Activated naive CD4-positive, alpha-beta T cell treated with anti-CD3 and anti-CD28 coated beads for 36 hours (primary cell): Measurements from ENCODE around the gene DENND6B. TPM values are rescaled to one million over a fixed set of nuclear protein-coding genes. Genes with fewer than 3 reads are reported as not detected.

Experiments
- CTCF ChIA-PET: fragments of 350-600 bp; sonication (Branson Sonifier 250); formaldehyde crosslinking; loops from one replicate; lab custom pipeline; 2021; ENCODE audit warnings: antibody characterized with exemption; lab: Charles Lee
- DNase-seq: peaks from one replicate; pipeline ENCODE4 v3.0.0-alpha.2; 2020
- H3K27ac Mint-ChIP-seq: one replicate; pipeline ENCODE4 v1.8.0; 2021; ENCODE audit warnings: mild to moderate bottlenecking, mixed read lengths
- H3K27me3 Mint-ChIP-seq: one replicate; pipeline ENCODE4 v1.8.0; 2021; ENCODE audit warnings: low read depth, mixed read lengths
- H3K36me3 Mint-ChIP-seq: one replicate; pipeline ENCODE4 v1.8.0; 2021; ENCODE audit warnings: low read depth, mixed read lengths
- H3K4me1 Mint-ChIP-seq: one replicate; pipeline ENCODE4 v1.8.0; 2021; ENCODE audit warnings: low read depth, mixed read lengths
- H3K4me3 Mint-ChIP-seq: one replicate; pipeline ENCODE4 v1.8.0; 2021; ENCODE audit warnings: mild to moderate bottlenecking, moderate library complexity, mixed read lengths
- H3K9me3 Mint-ChIP-seq: one replicate; pipeline ENCODE4 v1.8.0; 2021; ENCODE audit warnings: mixed read lengths
- intact Hi-C: fragments of 100-400 bp; cut with micrococcal nuclease; formaldehyde crosslinking; loops from one replicate; pipeline ENCODE4 v1.15.1; 2023
- total RNA-seq, 2 experiments: library from RNA; stranded (reverse); gene quantifications; one replicate each; pipeline ENCODE4 v1.2.3, GENCODE V29; 2021

Gene DENND6B
- total RNA-seq, 2 experiments from 2014 or later, result 1.8 to 2.1 TPM

GRCh38 chr22:50311606-50312351 lies 15.0 kb downstream of the DENND6B start:
- H3K27me3 Mint-ChIP-seq, result peaks cover 3% of the 10 kb centered on the region
- H3K36me3 Mint-ChIP-seq, result no peaks in the 10 kb centered on the region
- H3K9me3 Mint-ChIP-seq, result no peaks in the 10 kb centered on the region
- DNase-seq, result no peak
- peaks cover 17% of the 10 kb centered on the region for H3K4me1 Mint-ChIP-seq
- CTCF ChIA-PET, result no interaction called here
- intact Hi-C loops, result loop anchor here (5.0 kb wide), 1 partner anchor 39 kb away; the partner anchor contains the start of gene MAPK11
- no peak overlapping the region for H3K4me3 Mint-ChIP-seq
- H3K27ac Mint-ChIP-seq, result no peak overlapping the region

GRCh38 chr22:50310949-50311444 lies 15.8 kb downstream of the DENND6B start:
- intact Hi-C loops, result loop anchor here (5.0 kb wide), 1 partner anchor 39 kb away; the partner anchor contains the start of gene MAPK11
- Mint-ChIP-seq H3K4me1 (peaks cover 21% of the 10 kb centered on the region), H3K4me3 (no peak overlapping the region), H3K27me3 (peaks cover 7% of the 10 kb centered on the region), H3K36me3 (no peaks in the 10 kb centered on the region), H3K27ac (no peak overlapping the region), H3K9me3 (no peaks in the 10 kb centered on the region)
- no peak for DNase-seq
- CTCF ChIA-PET, result no interaction called here

GRCh38 chr22:50310031-50310722 lies 16.6 kb downstream of the DENND6B start:
- Mint-ChIP-seq H3K36me3 (no peaks in the 10 kb centered on the region), H3K27me3 (peaks cover 10% of the 10 kb centered on the region), H3K9me3 (no peaks in the 10 kb centered on the region), H3K4me1 (peaks cover 20% of the 10 kb centered on the region), H3K4me3 (no peak overlapping the region), H3K27ac (no peak overlapping the region)
- no peak for DNase-seq
- intact Hi-C loops, result loop anchor here (5.0 kb wide), 1 partner anchor 38 kb away; the partner anchor contains the start of gene MAPK11
- CTCF ChIA-PET, result no interaction called here

GRCh38 chr22:50309601-50309991 lies 17.2 kb downstream of the DENND6B start:
- Mint-ChIP-seq H3K36me3 (no peaks in the 10 kb centered on the region), H3K4me3 (no peak overlapping the region), H3K27ac (no peak overlapping the region), H3K4me1 (peaks cover 17% of the 10 kb centered on the region), H3K9me3 (no peaks in the 10 kb centered on the region), H3K27me3 (peaks cover 10% of the 10 kb centered on the region)
- CTCF ChIA-PET, result no interaction called here
- no peak for DNase-seq
- intact Hi-C loops, result no loop called here

- CTCF ChIA-PET, result no interaction called here
- peak overlapping the region; percentile 28 for H3K4me3 Mint-ChIP-seq
- H3K27ac Mint-ChIP-seq, result no peak overlapping the region
These were observed 17.7 kb downstream of the DENND6B start for GRCh38 chr22:50308986-50309600.

GRCh38 chr22:50308597-50308935 lies 18.2 kb downstream of the DENND6B start:
- no peaks in the 10 kb centered on the region for H3K9me3 Mint-ChIP-seq
- H3K27ac Mint-ChIP-seq, result no peak overlapping the region
- no peak for DNase-seq
- CTCF ChIA-PET, result no interaction called here
- peaks cover 12% of the 10 kb centered on the region for H3K27me3 Mint-ChIP-seq
- H3K36me3 Mint-ChIP-seq, result no peaks in the 10 kb centered on the region
- H3K4me3 Mint-ChIP-seq, result peak overlapping the region; percentile 28
- peaks cover 8% of the 10 kb centered on the region for H3K4me1 Mint-ChIP-seq
- intact Hi-C loops, result no loop called here

More at GRCh38 chr22:50308986-50309600, 17.7 kb downstream of the DENND6B start:
- intact Hi-C loops, result no loop called here
- H3K9me3 Mint-ChIP-seq, result no peaks in the 10 kb centered on the region
- H3K27me3 Mint-ChIP-seq, result peaks cover 12% of the 10 kb centered on the region
- DNase-seq, result no peak
- H3K4me1 Mint-ChIP-seq, result peaks cover 12% of the 10 kb centered on the region
- no peaks in the 10 kb centered on the region for H3K36me3 Mint-ChIP-seq

- H3K36me3 Mint-ChIP-seq, result no peaks in the 10 kb centered on the region
- H3K27me3 Mint-ChIP-seq, result peaks cover 12% of the 10 kb centered on the region
These were observed 18.8 kb downstream of the DENND6B start for GRCh38 chr22:50307890-50308596.

GRCh38 chr22:50306753-50307749 lies 19.8 kb downstream of the DENND6B start, which contains the start of gene PLXNB2:
Gene PLXNB2, minus strand, starts transcription at chr22:50307646. Its CDS starts 17,062 bp downstream, at chr22:50290584.
- H3K27ac Mint-ChIP-seq, result no peak within 1 kb of the TSS
- H3K4me1 Mint-ChIP-seq, result peaks cover 6% of the 10 kb centered on the region
- intact Hi-C loops, result no loop called here
- DNase-seq, result peak; percentile 29
- H3K36me3 Mint-ChIP-seq, result no peaks in the 10 kb centered on the region
- no peak within 1 kb of the TSS for H3K4me3 Mint-ChIP-seq
- no peaks in the 10 kb centered on the region for H3K9me3 Mint-ChIP-seq
- peaks cover 16% of the 10 kb centered on the region for H3K27me3 Mint-ChIP-seq
- CTCF ChIA-PET, result interaction anchor here (0.7 to 1.0 kb wide), 2 partner anchors 21 to 30 kb away, joined by 3 to 4 read pairs; no protein-coding TSS in a partner anchor

More at GRCh38 chr22:50307890-50308596, 18.8 kb downstream of the DENND6B start:
- Mint-ChIP-seq H3K4me3 (no peak overlapping the region), H3K4me1 (peaks cover 6% of the 10 kb centered on the region), H3K27ac (no peak overlapping the region), H3K9me3 (no peaks in the 10 kb centered on the region)
- DNase-seq, result no peak
- CTCF ChIA-PET, result interaction anchor here (0.7 kb wide), 1 partner anchor 31 kb away, joined by 3 read pairs; no protein-coding TSS in a partner anchor
- intact Hi-C loops, result no loop called here

- no peak overlapping the region for H3K27ac Mint-ChIP-seq
- DNase-seq, result peak; percentile 38
- H3K27me3 Mint-ChIP-seq, result peaks cover 16% of the 10 kb centered on the region
- H3K4me3 Mint-ChIP-seq, result peak overlapping the region; percentile 63
- no peaks in the 10 kb centered on the region for H3K9me3 Mint-ChIP-seq
- CTCF ChIA-PET, result no interaction called here
- H3K36me3 Mint-ChIP-seq, result no peaks in the 10 kb centered on the region
- H3K4me1 Mint-ChIP-seq, result peaks cover 6% of the 10 kb centered on the region
- intact Hi-C loops, result no loop called here
These were observed 20.8 kb downstream of the DENND6B start for GRCh38 chr22:50305923-50306566.

- Mint-ChIP-seq H3K4me3 (peak overlapping the region; percentile 63), H3K9me3 (no peaks in the 10 kb centered on the region), H3K27ac (no peak overlapping the region), H3K27me3 (peaks cover 18% of the 10 kb centered on the region), H3K4me1 (peaks cover 6% of the 10 kb centered on the region), H3K36me3 (no peaks in the 10 kb centered on the region)
- intact Hi-C loops, result no loop called here
- CTCF ChIA-PET, result no interaction called here
- no peak for DNase-seq
These were observed 21.4 kb downstream of the DENND6B start for GRCh38 chr22:50305393-50305922.
